Posterior cingulate gyrus (tissue), 11 donors: ENCODE results near the gene TEAD2.
"Not testable (repeated sequence)": the region's sequence is repeated elsewhere in the genome, so short reads cannot be mapped to it uniquely, and the experiment has no call there.

Experiments
- DNase-seq, 10 donors: peaks; one replicate each; pipeline versions ENCODE4 v3.0.0 to v3.0.0-alpha.2; 2020 to 2021; ENCODE audit warnings: mixed read lengths in 3 of 10
- intact Hi-C: fragments of 100-400 bp; cut with DNase I; formaldehyde crosslinking; loops from one replicate; pipeline ENCODE4 v1.15.1; 2023

Gene TEAD2

DNA sequence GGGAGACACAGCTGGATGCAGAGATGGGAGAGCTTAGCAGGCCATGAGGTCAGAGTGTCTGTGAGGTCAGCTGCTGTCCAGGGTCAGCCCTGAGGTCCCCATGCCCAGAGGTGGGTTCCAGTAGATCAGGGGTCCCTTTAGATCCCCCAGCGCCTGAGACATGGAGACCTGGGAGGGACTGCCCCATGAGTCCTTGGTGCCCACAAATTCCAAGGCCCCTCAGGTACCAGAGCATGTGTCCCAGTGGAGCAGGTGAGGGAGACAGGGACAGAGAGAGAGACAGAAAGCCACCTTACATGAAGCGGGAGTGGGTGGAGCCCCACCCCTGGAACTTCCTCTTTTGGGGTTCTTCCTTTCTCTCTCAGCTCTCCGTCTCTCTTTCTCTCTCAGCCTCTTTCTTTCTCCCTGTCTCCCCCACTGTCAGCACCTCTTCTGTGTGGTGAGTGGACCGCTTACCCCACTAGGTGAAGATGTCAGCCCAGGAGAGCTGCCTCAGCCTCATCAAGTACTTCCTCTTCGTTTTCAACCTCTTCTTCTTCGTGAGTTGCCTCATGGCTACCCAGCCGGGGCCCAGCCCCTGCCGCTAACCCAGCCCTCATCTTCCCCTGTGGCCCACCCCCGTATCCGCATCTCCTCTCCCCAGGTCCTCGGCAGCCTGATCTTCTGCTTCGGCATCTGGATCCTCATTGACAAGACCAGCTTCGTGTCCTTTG, 27.0 kb downstream of the TEAD2 start, which contains the start of gene CD37:
TSS of gene CD37 (plus strand) at position 336 of the 713 bp plus-strand sequence. CDS start at position 471, 135 bp downstream.
- DNase-seq = peak in 2 of 10 donors; percentile 55 to 59
- intact Hi-C loops = no loop called here

DNA sequence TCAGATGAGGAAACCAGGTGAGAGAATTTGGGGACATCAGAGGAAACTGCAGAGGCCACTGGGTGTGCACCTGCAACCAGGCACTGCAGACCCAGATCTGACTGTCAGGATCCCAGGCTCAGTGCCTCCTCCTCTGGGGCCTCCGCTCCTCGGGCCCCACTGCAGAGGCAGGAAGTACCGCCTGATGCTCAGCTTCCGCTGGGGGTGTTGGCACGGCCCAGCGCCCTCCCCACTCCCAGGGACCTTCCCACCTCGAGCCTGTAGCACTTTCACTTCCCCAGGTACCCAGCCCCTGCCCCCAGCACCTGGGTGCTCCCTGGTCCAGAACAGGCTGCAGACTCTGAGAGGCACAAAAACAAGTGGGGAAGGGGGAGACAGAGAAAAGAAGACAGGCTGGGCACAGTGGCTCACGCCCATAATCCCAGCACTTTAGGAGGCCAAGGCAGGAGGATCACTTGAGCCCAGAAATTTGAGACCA, 28.4 kb downstream of the TEAD2 start:
- no peak for DNase-seq

DNA sequence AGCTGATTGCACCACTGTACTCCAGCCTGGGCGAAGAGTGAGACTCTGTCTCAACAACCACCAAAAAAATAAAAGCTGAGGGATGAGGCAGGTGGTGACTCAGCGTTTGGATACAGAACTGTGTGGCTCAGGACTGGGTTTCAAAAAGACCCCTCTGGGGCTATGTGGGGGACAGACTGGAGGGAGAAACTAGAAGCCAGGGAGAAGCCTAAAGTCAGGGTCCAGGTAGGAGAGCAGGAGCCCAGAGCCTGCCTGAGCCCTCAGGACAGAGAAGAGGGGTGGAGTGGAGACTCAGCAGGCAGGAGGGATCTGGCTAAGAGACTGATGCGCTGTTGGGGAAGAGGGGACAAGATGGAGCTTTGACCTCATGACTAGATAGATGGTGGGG, 28.8 kb downstream of the TEAD2 start:
- intact Hi-C loops = no loop called here
- no peak for DNase-seq

More for the DNA sequence above, 28.4 kb downstream of the TEAD2 start:
- intact Hi-C loops = no loop called here

DNA sequence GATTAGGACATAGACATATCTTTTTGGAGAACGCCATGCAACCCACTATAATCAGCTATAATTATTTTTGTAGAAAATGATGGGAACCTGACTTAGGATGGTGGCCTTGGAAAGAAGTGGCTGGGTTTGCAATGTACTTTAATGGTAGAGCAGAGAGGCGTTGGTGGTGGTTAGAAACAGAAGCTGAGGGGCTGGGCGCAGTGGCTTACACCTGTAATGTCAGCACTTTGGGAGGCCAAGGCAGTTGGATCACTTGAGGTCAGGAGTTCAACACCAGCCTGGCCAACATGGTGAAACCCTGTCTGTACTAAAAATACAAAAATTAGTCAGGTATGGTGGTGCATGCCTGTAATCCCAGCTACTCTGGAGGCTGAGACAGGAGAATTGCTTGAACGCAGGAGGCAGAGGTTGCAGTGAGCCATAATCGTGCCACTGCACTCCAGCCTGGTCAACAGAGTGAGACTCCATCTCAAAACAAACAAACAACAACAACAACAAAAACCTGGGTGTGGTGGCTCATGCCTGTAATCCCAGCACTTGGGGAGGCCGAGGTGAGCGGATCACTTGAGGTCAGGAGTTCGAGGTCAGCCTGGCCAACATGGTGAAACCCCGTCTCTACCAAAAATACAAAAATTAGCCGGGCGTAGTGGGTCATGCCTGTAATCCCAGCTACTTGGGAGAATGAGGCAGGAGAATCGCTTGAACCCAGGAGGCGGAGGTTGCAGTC, 29.4 kb downstream of the TEAD2 start:
- DNase-seq, intact Hi-C loops: not testable (repeated sequence)

DNA sequence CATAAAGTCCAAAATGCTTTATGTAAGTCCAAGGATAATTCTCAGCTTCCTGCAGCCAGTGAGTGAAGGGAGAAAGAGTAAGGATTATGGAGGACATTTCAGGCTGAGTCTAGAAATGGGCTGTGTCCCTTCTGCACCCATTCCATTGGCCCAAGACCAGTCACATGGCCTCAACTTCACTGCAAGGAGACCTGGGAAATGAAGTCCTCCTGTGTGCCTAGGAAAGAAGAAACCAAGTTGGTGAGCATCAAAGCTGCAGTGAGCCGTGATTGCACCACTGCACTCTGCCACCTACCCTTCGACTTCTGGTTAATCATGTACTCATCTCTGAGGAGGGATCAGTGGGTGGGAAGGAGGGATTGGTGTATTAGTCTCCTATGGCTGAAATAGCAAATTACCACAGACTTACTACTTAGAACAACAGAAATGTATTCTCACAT, 30.6 kb downstream of the TEAD2 start:
- DNase-seq = peak in 6 of 10 donors; percentile 40 to 92 (median 50)
- intact Hi-C loops = no loop called here

DNA sequence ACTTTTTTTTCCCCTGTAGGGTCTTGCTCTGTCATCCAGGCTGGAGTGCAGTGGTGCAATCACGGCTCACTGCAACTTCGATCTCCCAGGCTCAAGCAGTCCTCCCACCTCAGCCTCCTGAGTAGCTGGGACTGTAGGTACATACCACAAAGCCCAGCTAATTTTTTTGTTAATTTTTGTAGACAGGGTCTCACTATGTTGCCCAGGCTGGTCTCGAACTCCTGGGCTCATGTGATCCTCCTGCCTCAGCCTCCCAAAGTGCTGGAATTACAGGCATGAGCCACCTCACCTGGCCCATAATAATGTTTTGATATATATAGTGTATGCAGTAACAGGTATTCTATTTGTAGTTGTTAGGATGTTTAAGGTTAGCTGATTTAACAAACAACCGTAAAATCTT, 31.0 kb downstream of the TEAD2 start:
- DNase-seq, intact Hi-C loops: not testable (repeated sequence)

DNA sequence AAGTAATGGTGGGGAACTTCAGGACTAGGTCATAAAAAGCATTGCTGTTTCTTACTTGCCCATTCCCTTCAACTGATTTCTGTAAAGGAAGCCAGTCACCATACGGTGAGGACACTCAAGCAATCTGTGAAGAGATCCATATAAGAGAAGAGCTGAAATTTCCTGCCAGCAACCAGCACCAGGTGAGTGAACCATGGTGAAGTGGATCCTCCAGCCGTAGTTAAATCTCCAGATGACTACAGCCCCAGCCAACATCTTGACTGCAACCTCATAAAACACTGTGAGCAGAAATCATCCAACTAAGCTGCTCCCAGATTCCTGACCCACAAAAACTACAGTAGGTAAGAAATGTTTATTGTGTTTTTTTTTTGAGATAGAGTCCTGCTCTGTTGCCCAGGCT, 33.5 kb downstream of the TEAD2 start:
- intact Hi-C loops = no loop called here
- DNase-seq = no peak

DNA sequence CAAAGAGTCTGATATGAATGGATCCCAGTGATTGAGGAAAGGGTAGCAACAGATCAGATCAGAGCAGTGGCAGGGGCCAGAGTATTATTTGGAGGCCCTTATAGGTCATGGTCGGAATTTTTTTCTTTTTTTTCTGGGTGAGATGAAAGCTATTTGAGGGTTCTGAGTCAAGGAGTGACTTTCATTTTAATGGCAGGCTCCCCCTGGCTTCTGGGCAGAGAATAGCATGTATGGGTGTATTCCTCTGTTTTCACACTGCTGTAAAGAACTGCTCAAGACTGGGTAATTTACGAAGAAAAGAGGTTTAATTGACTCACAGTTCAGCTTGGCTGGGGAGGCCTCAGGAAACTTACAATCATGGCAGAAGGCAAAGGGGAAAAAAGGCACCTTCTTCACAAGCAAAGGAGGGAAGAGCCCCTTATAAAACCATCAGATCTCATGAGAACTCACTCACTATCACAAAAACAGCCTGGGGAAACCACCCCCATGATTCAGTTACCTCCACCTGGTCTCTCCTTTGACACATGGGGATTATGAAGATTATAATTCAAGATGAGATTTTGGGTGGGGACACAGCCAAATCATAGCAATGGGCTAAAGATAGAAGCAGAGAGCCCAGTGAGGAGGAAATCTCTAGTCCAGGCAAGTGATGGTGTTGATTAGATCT, 34.2 kb downstream of the TEAD2 start:
- intact Hi-C loops = no loop called here
- no peak for DNase-seq

DNA sequence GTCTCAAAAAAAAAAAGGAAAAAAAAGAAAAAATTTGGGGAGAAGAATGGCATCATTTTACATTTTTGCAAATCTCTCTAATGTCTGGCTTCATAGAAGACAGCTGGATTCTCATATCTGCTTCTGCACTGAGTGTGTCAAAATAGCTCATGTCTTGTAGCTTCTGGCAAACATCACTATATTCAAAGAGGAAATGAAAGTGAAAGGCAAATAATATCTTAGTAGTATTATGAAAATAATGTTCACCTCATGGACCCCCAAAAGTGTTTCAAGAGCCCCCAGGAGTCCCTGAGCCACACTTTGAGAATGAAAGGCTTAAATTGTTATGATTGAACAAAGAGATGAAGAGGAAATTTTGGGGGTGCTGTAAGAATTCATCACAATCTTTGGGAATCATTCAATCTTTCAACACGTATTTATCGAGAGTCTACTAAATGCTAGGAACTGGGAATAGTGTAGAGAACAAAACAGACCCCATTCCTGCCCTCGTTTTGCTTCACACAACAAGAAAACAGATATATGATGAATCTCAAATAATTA, 36.0 kb downstream of the TEAD2 start:
- intact Hi-C loops = no loop called here
- DNase-seq = no peak

DNA sequence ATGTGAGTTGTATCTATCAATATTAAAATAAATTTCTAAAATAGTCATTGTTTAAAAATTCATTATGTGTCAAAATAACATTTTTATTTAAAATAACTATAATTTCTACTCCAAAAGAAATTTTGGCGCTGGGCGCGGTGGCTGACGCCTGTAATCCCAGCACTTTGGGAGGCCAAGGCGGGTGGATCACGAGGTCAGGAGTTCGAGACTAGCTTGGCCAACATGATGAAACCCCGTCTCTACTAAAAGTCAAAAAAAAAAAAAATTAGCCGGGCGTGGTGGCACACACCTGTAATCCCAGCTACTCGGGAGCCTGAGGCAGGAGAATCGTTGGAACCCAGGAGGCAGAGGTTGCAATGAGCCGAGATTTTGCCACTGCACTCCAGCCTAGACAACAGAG, 36.5 kb downstream of the TEAD2 start:
- DNase-seq = peak in 1 of 10 donors; percentile 47
- intact Hi-C loops = not testable (repeated sequence)

DNA sequence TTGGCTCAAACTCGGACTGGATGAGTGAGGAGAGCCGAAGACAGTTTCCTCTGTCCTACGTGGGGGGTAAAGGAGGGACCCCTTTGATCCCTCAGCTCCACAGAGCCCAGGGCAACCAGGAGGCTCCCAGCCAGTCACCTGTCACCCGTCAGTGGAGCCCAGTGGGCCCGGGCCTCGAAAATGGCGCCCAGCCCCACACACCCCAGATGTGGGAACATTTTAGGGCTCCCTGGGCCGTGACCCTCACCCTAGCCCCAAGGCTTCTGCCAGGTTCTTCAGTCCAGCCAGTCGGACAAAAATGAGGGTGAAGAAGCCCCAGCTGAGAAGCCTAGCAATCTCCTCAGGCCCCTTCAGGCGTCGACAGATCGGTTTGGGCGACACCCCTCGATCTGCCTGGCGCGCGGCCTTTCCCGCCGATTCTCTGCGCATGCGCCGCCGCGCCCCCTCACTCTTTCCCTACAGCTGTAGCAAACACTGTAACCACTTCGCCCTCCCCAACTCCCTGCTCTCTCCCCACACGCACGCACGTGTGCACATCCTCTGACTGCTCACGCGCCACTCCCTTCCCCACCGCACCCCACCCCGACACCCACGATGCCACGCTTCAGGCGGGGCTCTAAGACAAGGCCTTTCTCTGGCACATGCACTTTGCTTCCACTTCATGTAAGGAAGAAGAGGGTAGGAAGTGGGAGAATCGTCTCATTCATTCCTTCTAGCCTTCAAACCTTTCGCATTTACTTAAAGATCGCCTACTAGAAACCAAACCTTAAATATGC, 37.2 kb downstream of the TEAD2 start, which contains the start of gene SLC6A16:
TSS of gene SLC6A16 (minus strand) at position 391 of the 776 bp plus-strand sequence. CDS start 13,844 bp downstream, outside the sequence.
- intact Hi-C loops = no loop called here
- peak in 1 of 10 donors; percentile 39 for DNase-seq

DNA sequence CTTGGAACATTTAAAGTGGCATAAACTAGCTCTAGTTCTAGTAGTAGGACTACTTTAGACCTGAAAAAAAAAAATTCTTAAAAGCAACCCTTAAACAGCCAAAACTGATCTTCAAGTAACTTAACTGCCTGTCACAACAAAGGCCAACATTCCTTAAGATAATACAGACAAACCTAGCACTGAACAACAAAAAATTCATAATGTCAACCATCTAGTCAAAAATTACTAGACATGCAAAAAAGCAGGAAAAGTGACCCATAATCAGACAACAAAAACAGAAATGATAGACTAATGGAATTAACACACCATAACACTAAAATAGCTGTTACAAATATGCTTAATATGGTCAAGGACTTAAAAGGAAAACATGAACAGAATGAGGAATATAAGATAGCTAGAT, 43.9 kb downstream of the TEAD2 start:
- intact Hi-C loops = no loop called here
- no peak for DNase-seq

DNA sequence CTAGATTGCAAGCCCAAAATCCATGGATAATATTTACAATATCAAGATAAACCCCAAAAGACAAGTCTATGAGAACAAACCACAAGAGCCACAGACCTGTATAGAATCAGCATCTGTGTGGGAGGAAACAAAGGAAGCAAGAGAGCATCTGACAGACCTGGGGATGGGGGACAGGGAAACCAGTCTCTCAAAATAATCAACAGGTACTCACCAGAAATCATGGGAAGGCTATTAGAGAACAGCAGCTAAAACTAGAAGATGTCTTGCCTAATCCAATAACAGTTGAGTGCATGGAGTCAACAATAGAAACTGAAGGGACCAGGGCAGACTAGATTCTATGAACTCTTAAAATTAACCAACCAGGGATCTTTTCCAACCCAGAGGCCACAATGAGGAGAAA, 45.9 kb downstream of the TEAD2 start:
- intact Hi-C loops = no loop called here
- no peak for DNase-seq

DNA sequence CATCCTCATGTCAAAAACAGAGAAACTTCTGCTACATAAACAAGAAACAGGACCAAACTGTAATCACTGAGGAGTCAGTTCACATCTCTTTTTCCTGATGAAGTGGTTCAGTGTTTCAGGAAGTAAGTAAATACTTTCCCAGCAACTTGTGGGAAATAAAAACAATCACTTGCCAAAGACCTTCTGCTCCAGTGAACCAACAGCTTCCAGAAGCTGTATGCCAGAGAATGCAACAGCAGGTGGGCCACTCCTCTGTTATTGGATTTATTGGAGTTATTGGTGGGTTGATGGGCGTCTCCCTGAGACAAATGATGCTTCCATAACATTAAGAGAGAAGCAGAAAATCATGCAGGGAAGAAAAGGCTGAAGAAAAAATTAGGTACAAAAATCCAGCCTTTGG, 47.1 kb downstream of the TEAD2 start:
- no peak for DNase-seq
- intact Hi-C loops = no loop called here

DNA sequence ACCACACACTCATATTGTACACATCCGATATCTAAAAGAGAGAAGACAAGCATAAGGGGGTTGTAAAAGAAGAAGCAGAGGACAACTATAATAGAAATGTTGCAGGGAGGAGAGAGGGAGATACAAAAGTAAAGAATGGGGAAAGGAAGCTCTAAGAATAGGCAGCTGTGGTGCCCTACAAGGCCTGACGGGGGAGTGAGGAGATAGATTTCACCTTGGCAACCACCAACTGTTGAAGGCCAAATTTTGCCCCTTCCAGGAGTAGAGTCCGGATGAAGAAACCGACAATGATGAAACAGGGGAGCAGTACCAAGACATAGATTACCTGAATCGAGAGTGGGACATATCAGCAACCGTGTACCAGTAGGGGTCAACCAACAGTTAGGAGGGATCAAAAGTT, 53.1 kb downstream of the TEAD2 start:
- intact Hi-C loops = loop anchor here (10.0 kb wide), 1 partner anchor 84 kb away; no protein-coding TSS in a partner anchor
- no peak for DNase-seq

DNA sequence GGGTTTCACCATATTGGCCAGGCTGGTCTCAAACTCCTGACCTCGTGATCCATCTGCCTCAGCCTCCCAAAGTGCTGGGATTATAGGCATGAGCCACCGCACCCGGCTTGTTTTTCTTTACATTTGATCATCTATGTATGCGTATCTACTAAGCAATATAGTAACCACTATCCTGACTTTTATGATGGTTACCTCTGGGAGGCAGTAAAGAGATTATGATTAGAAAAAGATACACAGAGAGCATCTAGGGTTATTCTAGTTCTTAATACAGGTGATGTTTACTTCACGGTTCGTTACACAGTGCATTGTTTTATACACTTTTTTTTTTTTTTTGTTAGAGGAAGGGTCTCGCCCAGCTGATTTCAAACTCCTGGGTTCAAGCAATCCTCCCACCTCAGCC, 55.5 kb downstream of the TEAD2 start:
- intact Hi-C loops = loop anchor here (10.0 kb wide), 1 partner anchor 82 kb away; no protein-coding TSS in a partner anchor
- not testable (repeated sequence) for DNase-seq

DNA sequence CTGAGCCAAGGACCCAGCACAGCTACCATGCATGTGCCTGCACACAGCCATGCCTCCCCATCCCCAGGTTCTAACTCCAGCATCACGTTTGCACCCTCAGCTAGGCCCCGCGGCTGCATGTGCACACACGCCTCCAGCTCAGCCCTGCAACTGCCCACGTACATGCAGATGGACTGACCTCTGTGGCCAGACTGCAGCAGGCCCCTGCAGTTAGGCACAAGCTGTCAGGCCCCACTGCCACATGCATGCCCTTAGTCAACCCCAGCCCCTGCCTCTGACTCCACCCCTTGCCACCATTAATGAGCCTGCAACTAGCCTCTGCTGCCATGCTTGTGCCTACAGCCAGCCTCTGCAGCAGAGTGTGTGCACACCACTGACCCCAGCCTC, 60.4 kb downstream of the TEAD2 start:
- DNase-seq = peak in 2 of 10 donors; percentile 18 to 65
- intact Hi-C loops = loop anchor here (10.0 kb wide), 1 partner anchor 77 kb away; no protein-coding TSS in a partner anchor

DNA sequence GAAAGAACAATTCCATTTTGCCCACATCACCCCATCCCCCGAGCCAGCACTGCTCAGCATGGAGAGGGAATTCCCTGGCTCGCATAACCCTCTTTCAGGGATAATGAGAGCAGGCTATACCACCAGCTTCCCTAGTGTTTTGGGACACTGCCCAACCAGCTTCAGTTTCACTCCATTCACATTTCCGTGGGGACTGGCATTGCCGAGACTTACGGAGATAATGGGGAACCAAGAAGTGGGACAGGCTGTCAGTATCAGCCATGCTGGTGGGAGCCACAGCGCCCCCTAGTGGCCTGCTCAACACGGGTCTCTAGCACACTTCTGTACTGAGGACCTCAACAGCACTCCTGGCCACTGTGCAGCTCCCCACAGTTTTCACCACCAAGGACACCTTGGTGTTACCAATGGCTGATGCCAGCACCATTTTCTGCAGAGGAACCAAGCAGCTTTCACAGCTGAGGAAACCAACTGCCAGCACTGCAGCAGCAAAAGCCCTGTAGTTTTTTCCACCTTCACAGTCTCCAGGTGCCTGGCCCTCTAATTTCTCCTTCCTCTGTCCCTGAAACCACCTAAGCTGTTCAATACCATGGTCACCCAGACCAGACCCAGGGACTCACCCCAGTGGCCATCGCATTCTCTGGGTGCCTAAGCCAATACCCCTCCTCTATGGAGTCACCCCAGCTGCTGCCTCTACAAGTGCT, 60.9 kb downstream of the TEAD2 start:
- intact Hi-C loops = loop anchor here (10.0 kb wide), 1 partner anchor 77 kb away; no protein-coding TSS in a partner anchor
- peak in 9 of 10 donors; percentile 55 to 94 (median 64) for DNase-seq

DNA sequence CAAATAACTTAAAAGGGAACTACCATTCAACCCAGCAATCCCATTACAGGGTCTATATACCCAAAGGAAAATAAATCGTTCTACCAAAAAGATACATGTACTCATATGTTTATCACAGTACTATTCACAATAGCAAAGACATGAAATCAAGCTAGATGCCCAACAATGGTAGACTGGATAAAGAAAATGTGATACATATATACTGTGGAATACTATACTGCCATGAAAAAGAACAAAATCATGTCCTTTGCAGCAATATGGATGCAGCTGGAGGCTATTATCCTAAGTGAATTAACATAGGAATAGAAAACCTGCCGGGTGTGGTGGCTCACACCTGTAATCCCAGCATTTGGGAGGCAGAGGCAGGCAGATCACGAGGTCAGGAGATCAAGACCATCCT, 63.6 kb downstream of the TEAD2 start:
- intact Hi-C loops = not testable (repeated sequence)

More for the DNA sequence above, 63.6 kb downstream of the TEAD2 start:
- DNase-seq = not testable (repeated sequence)
